Activated T-cell treated with anti-CD3 and anti-CD28 coated beads, Interleukin-2, amount 50 U/mL, for 1 hour (primary cell): ENCODE results near the gene UPK1B.
"Not testable (repeated sequence)": the region's sequence is repeated elsewhere in the genome, so short reads cannot be mapped to it uniquely, and the experiment has no call there.

Source experiments
- DNase-seq: peaks from one replicate; pipeline ENCODE4 v3.0.0-alpha.2; 2020

UPK1B gene

DNA sequence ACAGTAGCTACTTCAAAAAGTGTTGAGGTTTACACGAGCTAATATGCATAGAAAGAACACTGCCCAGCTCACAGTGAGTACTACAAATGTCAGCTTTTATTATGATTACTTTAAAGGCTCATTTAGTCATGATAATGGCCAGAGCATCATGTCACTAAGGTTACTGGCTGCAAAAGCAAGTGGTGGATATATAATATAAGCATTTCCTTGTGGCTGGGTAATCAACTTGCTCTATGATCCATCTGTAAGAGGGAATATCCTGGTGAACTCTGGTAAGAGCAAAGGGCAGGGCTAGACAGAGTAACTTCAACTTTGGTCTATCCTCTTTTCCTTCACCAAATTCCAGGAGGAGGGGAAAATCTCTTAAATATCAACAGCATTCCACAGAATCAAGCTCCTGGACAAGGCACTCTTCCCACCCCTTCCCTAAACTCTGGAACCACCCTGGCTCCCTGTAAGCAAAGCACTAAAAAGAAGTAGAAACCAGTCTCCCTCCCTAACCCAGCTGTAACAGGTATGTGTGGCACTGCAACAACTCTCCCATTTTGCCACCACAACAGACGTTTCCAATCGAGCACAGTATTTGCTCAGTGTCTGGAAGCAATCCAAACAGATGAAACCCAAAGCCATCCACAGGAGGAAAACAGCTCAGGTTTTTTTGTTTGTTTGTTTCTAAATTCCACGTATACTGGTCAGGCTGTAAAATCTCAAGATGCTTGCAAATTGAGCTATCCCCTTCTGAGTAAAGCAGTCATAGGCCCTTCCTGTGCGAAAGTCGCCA is 53.9 kb downstream of the UPK1B start:
- no peak for DNase-seq

DNA sequence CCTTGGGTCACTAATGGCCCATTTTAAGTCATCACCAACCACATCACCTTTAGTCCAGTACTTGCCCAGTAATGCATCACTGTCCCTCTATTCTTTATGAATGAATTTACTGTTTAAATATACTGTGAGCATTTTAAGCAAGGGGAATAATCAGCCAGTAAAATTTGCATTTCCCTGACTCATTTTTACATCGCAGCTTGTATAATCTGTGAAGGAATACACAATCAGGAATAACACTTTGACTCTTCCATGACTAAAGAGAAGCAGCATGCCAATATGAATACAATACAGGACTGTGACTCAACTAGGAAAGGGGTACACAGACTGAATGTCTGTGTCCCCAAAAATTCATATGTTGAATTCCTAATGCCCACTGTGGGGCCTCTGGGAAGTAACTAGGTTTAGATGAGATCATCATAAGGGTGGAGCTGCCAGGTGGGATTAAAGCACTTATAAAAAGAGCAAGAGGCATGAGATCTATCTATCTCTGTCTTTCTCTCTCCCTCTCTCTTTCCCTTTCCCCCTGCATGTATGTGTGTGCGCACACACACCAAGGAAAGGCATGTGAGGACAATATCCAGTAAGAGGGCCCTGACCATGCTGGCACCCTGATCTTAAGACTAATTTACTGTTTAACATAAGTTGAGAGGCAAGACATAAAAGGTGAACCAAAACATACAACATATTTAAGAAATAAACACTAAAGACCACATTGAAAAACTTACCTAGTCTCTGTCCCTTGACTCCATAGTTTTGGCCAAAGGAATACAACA is 55.2 kb downstream of the UPK1B start:
- DNase-seq, result no peak

DNA sequence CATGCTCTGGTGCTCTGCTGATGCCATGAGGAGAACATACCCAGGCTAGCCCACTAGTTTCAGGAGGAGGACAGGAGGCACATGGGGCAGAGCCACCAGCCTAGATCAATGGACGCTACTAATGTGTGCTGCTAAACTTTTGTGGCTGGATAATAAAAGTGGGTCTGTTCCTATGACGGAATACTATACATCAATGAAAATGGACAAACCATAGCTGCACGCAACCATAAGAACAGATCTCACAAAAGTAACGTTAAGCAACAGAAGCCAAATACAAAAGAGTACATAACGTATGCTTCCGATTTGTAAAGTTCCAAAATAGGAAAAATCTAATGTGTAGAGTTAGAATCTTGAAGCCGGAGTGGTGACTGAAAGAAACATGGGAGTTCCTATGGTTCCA is 55.8 kb downstream of the UPK1B start:
- no peak for DNase-seq

DNA sequence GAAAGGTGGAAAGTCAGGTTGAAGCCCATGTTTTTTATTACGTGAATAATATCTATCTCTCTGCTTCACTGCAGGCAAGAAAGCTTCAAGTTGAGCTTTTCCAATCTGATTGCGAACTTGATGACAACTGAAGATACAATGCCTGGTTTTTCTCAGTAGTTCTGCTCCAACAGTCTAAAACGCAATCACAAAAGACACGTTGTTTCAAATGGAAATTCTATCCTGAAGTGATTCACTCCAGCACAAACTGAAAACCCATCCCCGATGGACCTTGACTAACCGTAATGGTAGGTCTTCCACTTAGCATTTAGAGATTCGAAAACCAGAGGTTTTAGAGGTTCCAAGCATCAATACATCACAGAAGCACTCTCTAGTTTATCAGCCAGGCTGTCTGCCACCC is 56.7 kb downstream of the UPK1B start:
- no peak for DNase-seq

DNA sequence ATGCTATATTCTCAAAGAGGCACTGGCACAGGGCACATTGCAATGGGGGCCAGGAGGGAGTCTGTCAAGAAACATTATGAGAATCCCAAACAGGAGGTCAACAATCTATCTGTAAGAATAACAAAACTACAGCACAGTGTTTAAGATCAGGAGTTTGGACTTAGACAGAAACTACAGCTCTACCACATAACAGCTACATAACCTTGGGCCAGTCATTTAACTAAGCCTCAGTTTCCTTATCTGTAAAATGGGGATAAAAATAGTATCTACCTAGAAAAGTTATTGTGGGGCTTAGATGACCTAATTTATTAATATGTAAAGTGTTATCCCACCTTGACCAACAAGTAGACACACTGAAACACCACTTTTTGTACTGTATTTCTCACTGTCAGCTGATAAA is 57.3 kb downstream of the UPK1B start:
- DNase-seq, result no peak

DNA sequence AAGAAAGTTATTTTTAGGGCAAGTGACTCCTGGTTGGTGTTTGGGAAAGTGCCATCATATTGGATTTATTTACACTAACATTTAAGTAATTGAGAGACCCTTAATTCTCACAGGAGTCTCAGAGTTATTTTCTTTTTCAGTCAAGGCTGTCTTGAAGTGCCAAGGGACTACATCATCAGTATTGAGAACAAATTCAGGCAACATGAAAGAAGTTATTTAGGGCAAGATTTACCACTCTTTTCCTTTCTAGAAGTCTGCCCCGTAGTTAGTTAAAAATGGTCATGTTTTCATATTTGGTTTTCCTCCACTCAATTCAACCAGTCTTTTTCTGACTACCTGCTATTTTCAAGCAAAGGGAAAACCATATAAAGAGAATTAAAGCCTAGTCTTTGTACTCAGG is 61.2 kb downstream of the UPK1B start:
- no peak for DNase-seq

DNA sequence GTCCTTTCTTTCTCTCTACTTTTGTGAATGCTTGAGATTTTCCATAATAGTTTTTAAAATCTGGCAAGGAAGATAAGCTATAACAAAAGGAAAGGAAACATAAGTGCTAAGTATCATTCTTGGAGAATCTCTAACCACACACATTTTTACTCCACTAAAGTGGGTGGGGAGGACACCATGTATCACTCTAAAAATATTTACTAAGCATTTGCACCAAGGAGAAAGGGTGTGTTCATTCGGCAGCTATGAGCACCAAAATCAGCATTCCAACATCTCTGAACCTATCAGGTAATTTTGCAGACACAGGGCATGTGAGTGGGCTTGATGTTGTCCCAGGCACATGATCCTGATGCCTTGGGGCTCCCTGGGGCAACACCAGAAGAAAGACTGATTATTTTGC is 61.8 kb downstream of the UPK1B start:
- no peak for DNase-seq

DNA sequence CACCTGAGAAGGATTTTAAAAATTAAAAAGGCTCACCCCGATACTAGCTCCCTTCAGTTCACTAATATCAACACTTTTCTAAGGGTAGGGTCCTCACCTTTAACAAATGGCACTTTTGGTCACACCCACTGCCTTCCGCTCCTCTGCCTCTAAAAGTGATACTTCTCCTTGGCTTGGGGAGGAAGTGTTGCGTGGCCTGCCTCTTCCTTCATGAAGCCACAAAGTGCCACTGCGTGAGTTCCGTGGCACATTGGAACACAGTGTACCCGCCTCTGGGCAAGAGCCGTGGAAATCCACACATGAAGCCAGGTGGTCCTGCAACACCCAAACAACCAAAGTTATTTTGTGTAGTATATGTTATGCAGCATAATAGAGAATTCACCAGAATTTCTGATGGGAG is 63.4 kb downstream of the UPK1B start:
- DNase-seq, result no peak

DNA sequence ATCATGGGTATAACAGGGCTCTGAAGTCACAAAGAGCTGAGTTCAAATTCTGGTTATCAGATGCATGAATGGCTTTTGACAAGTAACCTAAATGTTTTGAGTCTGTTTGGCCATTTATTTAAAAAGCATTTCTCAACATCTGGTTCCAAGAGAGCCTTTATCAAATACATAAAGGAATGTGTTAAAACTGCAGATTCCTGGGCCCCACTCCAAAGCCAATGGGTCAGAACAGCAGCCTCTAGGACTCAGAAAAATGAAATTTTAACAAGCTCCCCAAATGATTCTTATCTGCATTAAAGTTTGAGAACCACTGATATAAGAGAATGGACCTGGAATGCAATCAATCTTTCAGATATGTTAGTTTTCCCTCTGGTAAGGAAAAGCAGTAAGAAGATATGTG is 63.9 kb downstream of the UPK1B start:
- DNase-seq, result no peak

DNA sequence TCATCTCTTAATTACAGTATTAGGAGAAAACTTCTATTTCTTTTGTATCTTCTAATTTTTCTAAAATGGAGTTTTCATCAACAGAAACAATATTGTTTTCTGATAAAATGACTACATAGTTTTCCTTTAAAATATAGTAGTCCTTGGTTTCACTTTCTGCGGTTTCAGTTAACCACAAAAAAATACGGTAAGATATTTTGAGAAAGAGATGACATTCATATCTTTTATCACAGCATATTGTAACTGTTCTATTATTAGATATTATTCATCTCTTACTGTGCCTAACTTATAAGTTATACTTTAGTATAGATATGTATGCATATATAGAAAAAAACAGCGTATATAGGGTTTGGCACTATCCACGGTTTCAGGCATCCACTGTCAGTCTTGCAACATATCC is 65.0 kb downstream of the UPK1B start:
- no peak for DNase-seq

DNA sequence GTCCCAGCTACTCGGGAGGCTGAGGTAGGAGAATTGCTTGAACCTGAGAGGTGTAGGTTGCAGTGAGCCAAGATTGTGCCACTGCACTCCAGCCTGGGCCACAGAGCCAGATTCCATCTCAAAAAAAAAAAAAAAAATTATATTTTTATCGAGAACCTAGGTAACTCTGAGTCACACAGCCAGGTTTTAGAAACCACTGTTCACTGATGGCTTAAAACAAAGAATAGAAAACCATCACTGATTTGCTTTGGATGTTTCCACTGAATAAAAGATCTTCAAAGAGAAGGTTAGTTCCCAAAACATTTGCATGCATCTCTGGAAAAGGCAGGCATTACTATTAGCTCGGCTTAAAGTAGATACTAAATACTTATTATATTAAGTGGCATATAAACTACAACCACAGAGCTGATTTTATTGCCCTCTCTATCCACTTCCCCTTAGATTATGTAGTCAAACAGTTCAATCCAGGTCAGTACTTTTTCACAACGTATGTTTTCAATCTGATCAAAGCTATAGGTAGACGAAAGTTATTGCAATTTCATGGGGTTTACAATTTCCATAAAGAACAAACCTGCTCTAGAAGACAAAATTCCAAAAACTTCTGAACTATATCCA is 65.9 kb downstream of the UPK1B start:
- no peak for DNase-seq

DNA sequence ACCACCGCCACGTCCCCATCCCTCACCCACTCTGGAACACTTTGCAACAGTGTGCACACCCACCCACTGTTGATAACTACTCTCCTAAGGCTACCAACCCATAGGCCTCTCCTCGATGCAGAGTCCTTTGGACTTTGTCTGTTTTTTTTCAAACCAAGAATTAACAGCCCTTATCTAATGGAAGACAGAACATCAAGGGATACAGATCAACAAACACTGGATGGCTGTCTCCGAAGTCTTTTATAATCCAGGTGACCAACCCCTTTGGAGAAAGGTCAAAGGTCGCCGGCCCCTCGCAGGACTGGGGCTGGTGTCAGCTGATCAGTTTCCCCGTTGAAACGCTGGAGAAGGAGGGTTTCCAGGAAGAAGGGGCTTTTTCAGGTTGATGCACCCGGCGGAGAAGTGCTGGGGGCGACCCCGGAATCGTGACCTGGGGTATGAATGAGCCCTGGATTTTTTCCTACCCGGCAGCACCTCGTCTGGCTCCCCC is 66.7 kb downstream of the UPK1B start:
- DNase-seq, result no peak

DNA sequence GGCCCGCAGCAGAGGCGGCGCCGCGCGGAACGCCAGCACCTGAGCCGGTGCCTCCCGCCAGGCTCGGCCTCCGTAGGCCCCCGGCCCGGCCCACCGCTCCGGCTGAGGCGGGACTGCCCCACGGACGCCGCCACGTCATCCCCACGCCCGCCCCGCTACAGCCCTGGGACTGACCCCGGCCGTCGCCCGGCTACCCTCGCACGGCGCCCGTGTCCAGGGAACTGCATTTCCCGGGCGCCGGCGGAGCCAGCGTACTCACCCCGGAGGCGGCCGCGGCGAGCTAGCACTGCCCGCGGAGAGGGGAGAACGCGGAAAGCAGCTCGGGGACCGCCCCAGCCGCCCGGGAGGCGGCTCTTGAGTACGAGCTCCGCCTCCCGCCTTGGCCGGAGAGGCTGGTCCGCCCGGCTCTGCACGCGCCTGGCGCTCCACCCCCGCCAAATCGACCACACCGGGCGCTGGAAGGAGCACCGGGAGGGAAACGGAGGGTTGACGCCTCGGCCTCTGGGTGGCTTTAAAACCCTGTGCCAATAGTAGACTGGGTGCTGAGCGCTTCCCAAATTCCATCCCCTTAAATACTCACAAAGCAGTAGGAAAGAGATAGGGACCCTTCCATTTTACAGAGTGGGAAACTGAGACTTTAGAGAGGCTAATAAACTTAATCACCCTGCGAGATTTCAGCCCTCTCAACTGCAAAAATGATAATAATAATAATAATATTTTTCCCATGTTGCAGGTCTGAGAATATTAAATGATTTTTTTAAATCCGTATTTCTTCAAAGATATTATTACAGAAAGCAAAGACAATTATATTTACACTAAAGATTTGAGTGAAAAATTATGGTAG is 67.4 kb downstream of the UPK1B start, which contains the start of gene B4GALT4:
Gene B4GALT4, minus strand, starts transcription at position 288 of the 844 bp plus-strand sequence. CDS start 10,779 bp downstream, outside the sequence.
- DNase-seq, result peak; percentile 73

DNA sequence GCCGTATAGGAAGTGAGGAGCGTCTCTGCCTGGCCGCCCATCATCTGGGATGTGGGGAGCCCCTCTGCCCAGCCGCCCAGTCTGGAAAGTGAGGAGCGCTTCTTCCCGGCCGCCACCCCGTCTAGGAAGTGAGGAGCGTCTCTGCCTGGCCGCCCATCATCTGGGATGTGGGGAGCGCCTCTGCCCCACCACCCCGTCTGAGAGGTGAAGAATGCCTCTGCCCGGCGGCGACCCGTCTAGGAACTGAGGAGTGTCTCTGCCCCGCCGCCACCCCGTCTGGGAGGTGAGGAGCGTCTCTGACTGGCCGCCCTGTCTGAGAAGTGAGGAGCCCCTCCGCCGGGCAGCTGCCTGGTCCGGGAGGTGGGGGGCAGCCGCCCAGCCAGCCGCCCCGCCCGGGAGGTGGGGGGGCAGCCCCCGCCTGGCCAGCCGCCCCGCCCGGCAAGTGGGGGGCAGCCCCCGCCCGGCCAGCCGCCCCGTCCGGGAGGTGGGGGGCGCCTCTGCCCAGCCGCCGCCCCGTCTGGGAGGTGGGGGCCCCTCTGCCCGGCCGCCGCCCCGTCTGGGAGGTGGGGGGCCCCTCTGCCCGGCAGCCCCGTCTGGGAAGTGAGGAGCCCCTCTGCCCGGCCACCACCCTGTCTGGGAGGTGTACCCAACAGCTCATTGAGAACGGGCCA is 69.1 kb downstream of the UPK1B start:
- not testable (repeated sequence) for DNase-seq

DNA sequence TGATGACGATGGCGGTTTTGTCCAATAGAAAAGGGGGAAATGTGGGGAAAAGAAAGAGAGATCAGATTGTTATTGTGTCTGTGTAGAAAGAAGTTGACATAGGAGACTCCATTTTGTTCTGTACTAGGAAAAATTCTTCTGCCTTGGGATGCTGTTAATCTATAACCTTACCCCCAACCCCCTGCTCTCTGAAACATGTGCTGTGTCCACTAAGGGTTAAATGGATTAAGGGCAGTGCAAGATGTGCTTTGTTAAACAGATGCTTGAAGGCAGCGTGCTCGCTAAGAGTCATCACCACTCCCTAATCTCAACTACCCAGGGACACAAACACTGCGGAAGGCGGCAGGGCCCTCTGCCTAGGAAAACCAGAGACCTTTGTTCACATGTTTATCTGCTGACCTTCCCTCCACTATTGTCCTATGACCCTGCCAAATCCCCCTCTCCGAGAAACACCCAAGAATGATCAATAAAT is 69.7 kb downstream of the UPK1B start:
- not testable (repeated sequence) for DNase-seq

DNA sequence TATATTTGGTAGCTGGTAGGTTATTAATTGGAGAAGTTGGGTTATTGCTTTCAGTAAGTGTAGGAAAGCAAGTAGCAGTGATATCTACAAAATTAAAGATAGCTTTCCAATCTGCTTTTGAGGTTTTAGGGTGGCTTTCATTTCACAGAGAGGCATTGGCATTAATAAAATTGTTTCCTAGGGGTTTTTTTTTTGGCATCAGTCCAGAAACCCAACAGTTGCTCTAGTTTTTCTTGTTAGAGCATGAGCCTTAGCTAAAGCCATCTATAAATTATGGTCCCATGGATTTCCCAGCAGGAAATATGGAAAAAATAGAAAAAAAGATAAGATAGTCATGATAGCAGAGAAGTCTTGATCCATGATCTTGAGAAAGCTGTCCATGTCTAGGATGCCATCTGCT is 70.3 kb downstream of the UPK1B start:
- no peak for DNase-seq

DNA sequence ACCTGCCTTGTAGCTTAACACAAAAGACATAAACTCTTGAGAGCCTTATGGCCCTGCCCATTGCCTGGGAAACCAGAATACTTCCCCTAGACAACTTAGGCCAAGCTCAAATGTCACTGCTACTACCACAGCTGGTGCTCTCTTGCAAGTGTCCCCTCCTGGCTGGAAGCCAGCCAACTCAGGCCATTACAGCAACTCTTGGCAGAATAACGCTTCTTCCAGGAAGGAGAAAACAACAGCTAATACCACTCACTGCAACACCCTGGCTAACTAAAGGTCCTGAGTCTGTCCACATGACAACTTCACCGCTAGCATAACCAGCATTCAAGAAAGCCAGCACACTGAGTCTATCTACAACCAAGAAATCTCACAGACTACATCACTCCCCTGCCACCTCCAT is 72.4 kb downstream of the UPK1B start:
- DNase-seq, result no peak
